BLaER1 (cell line): ENCODE measurements around the gene ATAD3C.
"Not testable (repeated sequence)": the region's sequence is repeated elsewhere in the genome, so short reads cannot be mapped to it uniquely, and the experiment has no call there.

Experiments used
- H3K27ac ChIP-seq: shearing (Covaris generic); formaldehyde crosslinking; 2 replicates; pipeline ENCODE4 v1.8.1; 2022
- H3K27me3 ChIP-seq: shearing (Covaris generic); formaldehyde crosslinking; 2 replicates; pipeline ENCODE4 v1.8.1; 2022
- H3K36me3 ChIP-seq: shearing (Covaris generic); formaldehyde crosslinking; 2 replicates; pipeline ENCODE4 v1.8.1; 2022
- H3K4me1 ChIP-seq: shearing (Covaris generic); formaldehyde crosslinking; 2 replicates; pipeline ENCODE4 v1.8.1; 2022
- H3K4me2 ChIP-seq: shearing (Covaris generic); formaldehyde crosslinking; 2 replicates; pipeline ENCODE4 v1.8.1; 2022
- H3K4me3 ChIP-seq: shearing (Covaris generic); formaldehyde crosslinking; 2 replicates; pipeline ENCODE4 v1.8.1; 2022
- H3K9ac ChIP-seq: shearing (Covaris generic); formaldehyde crosslinking; 2 replicates; pipeline ENCODE4 v1.8.1; 2022
- H3K9me3 ChIP-seq: shearing (Covaris generic); formaldehyde crosslinking; 2 replicates; pipeline ENCODE4 v1.8.1; 2022
- H4K20me1 ChIP-seq: shearing (Covaris generic); formaldehyde crosslinking; 2 replicates; pipeline ENCODE4 v1.8.1; 2022
- Cebpa-rat ChIP-seq: shearing (Covaris generic); IDR thresholded peaks from 2 replicates; pipeline ENCODE4 v1.8.1; 2022

ATAD3C gene

DNA sequence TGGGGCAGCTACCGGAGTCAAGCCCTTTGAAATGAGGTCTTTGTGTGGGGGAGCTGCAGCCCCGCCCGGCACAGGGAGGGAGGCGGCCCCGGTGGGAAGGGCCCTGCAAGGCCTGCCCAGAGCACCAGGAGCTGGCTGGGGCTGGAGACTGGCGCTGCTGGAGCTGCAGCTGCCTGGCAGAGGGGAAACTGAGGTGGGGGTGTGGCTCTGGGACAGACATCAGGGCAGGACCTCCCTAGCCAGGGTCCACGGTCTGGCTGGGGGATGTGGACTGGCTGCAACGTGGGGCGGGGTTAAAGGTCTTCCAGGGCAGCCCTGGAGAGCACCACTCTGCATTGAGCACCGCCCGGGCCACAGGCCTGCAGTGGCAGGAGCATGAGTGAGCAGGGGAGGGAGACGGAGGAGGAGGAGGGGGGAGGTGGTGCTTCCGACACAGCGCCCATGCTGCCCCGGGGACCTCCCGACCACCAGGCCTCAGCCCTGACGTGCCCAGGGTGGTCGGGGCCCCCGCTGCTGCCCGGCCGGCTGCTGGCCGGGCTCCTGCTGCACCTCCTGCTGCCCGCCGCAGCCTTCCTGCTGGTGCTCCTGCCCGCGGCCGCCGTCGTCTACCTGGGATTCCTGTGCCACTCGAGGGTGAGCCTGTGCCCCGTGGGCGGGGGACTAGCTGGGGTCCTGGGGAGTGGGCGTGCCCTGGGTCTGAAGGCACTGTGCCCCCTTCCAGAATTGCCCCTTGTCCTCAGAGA lies 23.6 kb upstream of the ATAD3C start:
- peaks cover 74% of the 10 kb centered on the region for H3K4me1 ChIP-seq
- peak overlapping the region; percentile 97 for H3K4me2 ChIP-seq
- no peaks in the 10 kb centered on the region for H3K9me3 ChIP-seq
- peak overlapping the region; percentile 61 for H3K4me3 ChIP-seq
- peak overlapping the region; percentile 91 for H3K27ac ChIP-seq
- peak overlapping the region; percentile 77 for H3K9ac ChIP-seq
- no peaks in the 10 kb centered on the region for H4K20me1 ChIP-seq
- H3K27me3 ChIP-seq = no peaks in the 10 kb centered on the region
- TF ChIP-seq Cebpa-rat = no peak
- no peaks in the 10 kb centered on the region for H3K36me3 ChIP-seq

DNA sequence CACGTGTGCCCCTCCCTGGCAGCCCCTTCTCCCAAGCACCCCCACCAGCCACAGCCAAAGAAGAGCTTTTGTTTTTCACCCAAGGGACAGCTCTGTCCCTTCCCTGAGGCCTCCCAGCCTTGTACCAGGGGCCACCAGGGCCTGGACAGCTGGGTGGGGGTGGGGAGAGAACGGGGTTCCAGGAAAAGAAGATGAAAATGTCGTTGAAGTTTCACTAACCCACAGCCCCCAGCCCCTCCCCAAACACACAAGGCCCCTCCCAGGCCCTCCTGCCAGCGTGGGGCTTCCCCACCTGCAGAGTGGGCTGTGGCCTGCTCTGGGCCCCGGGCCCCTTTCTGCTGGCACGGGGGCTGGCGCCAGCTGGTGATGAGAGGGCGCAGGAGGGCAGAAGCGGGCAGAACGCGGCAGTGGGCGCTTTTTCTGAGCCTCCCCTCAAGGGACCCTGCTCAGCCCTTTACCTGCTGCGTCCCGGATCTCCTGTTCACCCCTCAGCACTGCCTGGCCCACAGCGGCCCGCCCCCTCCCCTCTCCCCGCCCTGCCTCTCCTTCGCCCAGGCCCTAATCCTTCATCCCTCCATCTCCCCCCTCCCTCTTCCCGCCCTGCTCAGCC lies 22.9 kb upstream of the ATAD3C start:
- Histone ChIP-seq H3K9ac (peak overlapping the region; percentile 77), H3K9me3 (no peaks in the 10 kb centered on the region), H3K4me3 (peak overlapping the region; percentile 61), H3K4me1 (peaks cover 74% of the 10 kb centered on the region), H3K27me3 (no peaks in the 10 kb centered on the region), H3K27ac (peak overlapping the region; percentile 91), H3K4me2 (peak overlapping the region; percentile 97), H4K20me1 (no peaks in the 10 kb centered on the region), H3K36me3 (no peaks in the 10 kb centered on the region)
- no peak for TF ChIP-seq Cebpa-rat

DNA sequence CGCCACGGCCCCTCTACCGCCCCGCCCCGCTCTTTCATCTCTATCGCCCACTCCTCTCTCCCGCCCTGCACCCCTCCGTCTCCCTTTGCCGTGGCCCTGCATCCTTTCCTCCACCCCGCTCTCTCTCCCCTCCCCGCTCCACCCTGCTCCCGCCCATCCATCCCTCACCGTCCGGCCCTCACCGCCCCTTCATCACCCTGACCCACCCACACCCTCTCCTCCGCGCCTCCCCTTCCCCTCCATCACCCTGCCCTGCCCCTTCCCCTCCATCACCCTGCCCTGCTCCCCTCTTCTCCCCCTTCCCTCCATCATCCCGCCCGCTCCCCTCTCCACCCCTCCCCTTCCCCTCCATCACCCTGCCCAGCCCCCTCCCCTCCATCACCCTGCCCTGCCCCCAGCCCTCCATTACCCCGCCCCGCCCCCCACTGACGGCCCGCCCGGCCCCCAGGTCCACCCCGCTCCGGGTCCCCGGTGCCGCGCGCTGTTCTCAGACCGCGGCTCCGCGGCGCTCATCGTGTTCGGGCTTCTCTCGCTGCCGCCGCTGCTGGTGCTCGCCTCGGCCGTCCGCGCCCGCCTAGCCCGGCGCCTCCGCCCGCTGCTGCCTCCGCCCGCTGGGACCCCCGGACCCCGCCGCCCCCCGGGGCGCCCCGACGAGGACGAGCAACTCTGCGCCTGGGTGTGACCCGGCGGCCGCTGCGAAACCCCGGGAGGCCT lies 22.2 kb upstream of the ATAD3C start:
- peaks cover 74% of the 10 kb centered on the region for H3K4me1 ChIP-seq

DNA sequence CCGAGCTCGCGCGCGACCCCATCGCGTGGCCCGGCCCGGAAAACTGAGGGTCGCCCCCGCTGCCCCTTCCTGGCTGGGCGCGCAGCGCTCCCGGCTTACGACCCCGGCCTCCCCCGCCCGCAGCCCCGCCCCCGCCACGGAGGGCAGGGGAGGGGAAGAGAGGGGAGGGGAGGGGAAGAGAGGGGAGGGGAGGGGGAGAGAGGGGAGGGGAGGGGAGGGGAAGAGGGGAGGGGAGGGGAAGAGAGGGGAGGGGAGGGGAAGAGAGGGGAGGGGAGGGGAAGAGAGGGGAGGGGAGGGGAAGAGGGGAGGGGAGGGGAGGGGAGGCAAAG lies 21.7 kb upstream of the ATAD3C start:
- Histone ChIP-seq H3K4me1 (peaks cover 74% of the 10 kb centered on the region), H3K27ac (no peak overlapping the region), H3K9ac (no peak overlapping the region), H3K4me2 (no peak overlapping the region), H3K4me3 (no peak overlapping the region), H3K27me3 (no peaks in the 10 kb centered on the region), H4K20me1 (no peaks in the 10 kb centered on the region), H3K9me3 (no peaks in the 10 kb centered on the region), H3K36me3 (no peaks in the 10 kb centered on the region)
- no peak for TF ChIP-seq Cebpa-rat

More for the DNA sequence above, 22.2 kb upstream of the ATAD3C start:
- no peak for TF ChIP-seq Cebpa-rat
- H3K9me3 ChIP-seq = no peaks in the 10 kb centered on the region
- H3K27ac ChIP-seq = no peak overlapping the region
- no peaks in the 10 kb centered on the region for H3K36me3 ChIP-seq
- H3K4me2 ChIP-seq = peak overlapping the region; percentile 97
- H3K4me3 ChIP-seq = peak overlapping the region; percentile 61
- no peaks in the 10 kb centered on the region for H3K27me3 ChIP-seq
- no peaks in the 10 kb centered on the region for H4K20me1 ChIP-seq
- no peak overlapping the region for H3K9ac ChIP-seq

DNA sequence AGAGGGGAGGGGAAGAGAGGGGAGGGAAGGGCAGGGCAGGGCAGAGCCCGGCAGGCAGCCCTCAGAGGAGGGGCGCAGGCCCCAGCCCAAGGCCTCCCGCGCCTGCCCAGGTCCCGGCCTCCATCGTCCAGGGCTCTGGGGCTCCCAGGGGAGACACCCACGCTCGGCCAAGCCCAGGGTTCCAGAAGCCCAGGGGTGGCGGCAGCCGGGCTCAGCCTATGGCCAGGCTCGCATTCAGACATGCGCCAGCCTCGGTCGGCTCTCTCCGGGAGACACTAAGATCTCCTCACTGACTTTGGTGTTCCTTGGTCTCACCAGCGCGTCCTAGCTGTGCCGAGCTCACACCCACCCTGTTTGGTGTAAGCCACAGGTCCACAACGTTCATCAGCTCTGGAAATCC lies 21.3 kb upstream of the ATAD3C start:
- no peak for TF ChIP-seq Cebpa-rat

GRCh38 chr1:1428967-1429366 lies 20.5 kb upstream of the ATAD3C start:
- not testable (repeated sequence) for H3K27me3 ChIP-seq, H3K9me3 ChIP-seq, H3K36me3 ChIP-seq, H4K20me1 ChIP-seq, H3K9ac ChIP-seq, H3K27ac ChIP-seq, H3K4me3 ChIP-seq
- H3K4me2 ChIP-seq = peak overlapping the region; percentile 82; the same call in 1 of the 2 replicates
- H3K4me1 ChIP-seq = peaks cover 76% of the 10 kb centered on the region

More for the DNA sequence above, 21.3 kb upstream of the ATAD3C start:
- Histone ChIP-seq H3K9ac (no peak overlapping the region), H4K20me1 (no peaks in the 10 kb centered on the region), H3K4me3 (no peak overlapping the region), H3K4me2 (no peak overlapping the region), H3K9me3 (no peaks in the 10 kb centered on the region), H3K27me3 (no peaks in the 10 kb centered on the region), H3K27ac (no peak overlapping the region), H3K4me1 (peaks cover 74% of the 10 kb centered on the region), H3K36me3 (no peaks in the 10 kb centered on the region)

GRCh38 chr1:1429671-1430073 lies 19.8 kb upstream of the ATAD3C start:
- Histone ChIP-seq H3K4me2 (peak overlapping the region; percentile 82), H3K27ac (peak overlapping the region; percentile 82; the same call in 1 of the 2 replicates), H3K4me1 (peaks cover 81% of the 10 kb centered on the region), H3K4me3 (no peak overlapping the region), H3K27me3 (no peaks in the 10 kb centered on the region), H3K36me3 (no peaks in the 10 kb centered on the region), H4K20me1 (no peaks in the 10 kb centered on the region), H3K9me3 (no peaks in the 10 kb centered on the region), H3K9ac (0 out of 2 replicates have a peak overlapping the region, but pooled peaks have one; percentile 56)
- TF ChIP-seq Cebpa-rat = no peak

DNA sequence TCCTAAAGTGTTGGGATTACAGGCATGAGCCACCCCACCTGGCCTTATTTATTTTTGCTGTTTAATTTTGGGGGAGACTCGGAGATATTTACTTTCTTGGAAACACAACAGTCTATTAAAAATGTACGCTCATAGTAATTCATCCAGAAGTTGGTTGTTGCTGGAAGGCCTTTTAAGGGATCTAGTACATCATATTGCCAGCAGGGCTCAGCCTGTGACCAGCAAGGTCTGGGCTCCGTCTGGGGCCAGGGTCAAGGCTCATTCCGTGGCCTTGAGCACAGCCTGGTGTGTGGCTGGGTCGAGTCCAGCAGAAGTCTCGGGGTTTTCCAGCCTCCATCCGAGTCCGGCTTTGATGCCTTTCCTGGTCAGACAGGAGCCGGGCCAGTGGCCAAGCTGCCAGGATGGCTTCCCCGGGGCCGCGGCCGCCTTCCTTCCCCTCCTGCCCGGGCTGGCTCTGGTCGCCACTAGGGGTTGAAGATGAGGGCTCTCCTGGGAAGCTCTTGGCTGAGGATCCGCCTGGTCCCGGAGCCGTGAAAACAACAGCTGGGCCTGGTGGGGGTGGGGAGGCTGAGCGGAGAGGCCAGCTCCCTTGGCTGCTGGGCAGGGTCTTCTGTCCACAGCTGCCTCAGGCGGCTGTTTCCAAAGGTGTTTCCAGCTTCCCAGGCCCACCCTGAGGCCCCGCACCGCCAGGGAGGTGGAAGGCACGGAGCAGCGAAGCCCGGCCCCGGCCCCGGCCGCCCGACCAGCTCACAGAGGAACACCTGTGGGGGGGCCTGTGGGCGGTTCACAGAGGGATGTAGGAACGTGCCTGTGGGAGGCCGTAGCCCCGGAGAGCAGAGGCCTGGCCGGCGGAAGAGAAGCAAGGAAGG lies 19.1 kb upstream of the ATAD3C start:
- H3K4me1 ChIP-seq = peaks cover 81% of the 10 kb centered on the region
- peak overlapping the region; percentile 82 for H3K27ac ChIP-seq
- H3K9ac ChIP-seq = peak overlapping the region; percentile 56; the same call in 1 of the 2 replicates
- H4K20me1 ChIP-seq = no peaks in the 10 kb centered on the region
- peak overlapping the region; percentile 82 for H3K4me2 ChIP-seq
- no peaks in the 10 kb centered on the region for H3K27me3 ChIP-seq
- no peak for TF ChIP-seq Cebpa-rat
- H3K9me3 ChIP-seq = no peaks in the 10 kb centered on the region
- H3K36me3 ChIP-seq = no peaks in the 10 kb centered on the region
- no peak overlapping the region for H3K4me3 ChIP-seq
